ENCODE results near the gene NEUROD2. TPM values are rescaled to one million over a fixed set of nuclear protein-coding genes. Genes with fewer than 3 reads are reported as not detected.

The NEUROD2 gene
- total RNA-seq, 1 donor from 2014 or later, result not detected

DNA sequence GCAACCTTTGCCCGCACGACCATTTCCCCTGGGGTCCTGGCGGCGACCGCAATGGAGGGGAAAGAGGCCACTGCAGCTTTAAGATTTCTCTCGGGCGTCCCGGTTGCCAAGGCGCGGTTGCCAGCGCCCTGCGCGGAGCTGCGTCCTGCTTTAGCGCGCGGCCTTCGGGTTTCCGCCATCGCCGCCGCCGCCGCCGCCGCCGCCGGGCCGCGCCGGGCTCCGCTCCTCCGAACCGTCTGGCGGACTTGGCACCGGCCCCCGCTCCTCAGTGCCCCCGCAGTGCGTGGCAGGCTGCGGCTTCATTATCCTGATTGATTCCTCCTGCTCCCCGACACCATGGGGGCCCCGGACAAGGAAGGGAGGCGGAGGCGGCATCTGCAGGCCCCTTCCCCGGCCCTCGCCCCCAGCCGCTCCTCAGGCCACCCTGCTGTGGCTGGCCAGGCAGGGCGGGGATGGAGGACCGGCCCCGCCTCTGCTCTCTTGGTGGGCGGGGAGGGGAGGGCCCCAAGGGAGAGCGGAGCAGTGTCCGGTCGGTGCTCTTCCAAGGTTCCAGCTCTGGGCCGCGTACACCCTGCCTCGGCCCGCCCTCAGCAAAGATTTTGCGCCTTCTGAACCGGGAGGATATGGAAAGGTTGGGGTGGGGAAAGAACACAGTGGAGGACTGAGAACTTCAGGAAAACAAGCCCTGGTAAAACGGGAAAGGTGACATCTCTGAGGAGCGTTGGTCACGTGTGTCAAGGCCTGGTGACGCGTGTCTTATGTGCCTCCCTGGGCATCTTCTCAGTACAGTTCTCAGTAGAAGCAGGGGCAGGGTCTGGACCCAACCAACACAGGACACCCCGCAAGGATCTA is 34.0 kb downstream of the NEUROD2 start:
- Histone ChIP-seq H2AFZ (ENCODE audit: low read depth, low read length) (peak overlapping the region; percentile 78), H3K79me2 (ENCODE audit: insufficient read depth, low read length) (no peaks in the 10 kb centered on the region), H3K9me3 (ENCODE audit: insufficient read depth, low read depth, low read length) (no peaks in the 10 kb centered on the region), H3K9ac (ENCODE audit: low read length) (peak overlapping the region; percentile 60), H3K36me3 (ENCODE audit: insufficient read depth, low read length) (peaks cover 5% of the 10 kb centered on the region), H3K27ac (ENCODE audit: low read depth, low read length) (no peak overlapping the region), H3K4me1 (ENCODE audit: insufficient read depth, low read length) (peaks cover 4% of the 10 kb centered on the region), H3K4me3 (ENCODE audit: insufficient read depth, low read depth, low read length) (peak overlapping the region; percentile 49), H3K4me2 (ENCODE audit: low read length) (peak overlapping the region; percentile 84), H4K20me1 (ENCODE audit: insufficient read depth, low read length) (no peaks in the 10 kb centered on the region), H3K27me3 (ENCODE audit: insufficient read depth, low read length) (peaks cover 5% of the 10 kb centered on the region)
- peaks cover 9% of the 10 kb centered on the region for H3K9me3 Mint-ChIP-seq (ENCODE audit: unreplicated experiment)
- H3K4me1 Mint-ChIP-seq (ENCODE audit: low read depth, unreplicated experiment), result peaks cover 2% of the 10 kb centered on the region
- DNase-seq (ENCODE audit: low read depth), result peak; percentile 54
- peaks cover 23% of the 10 kb centered on the region for H3K36me3 Mint-ChIP-seq (ENCODE audit: low read depth, unreplicated experiment)
- H3K27ac Mint-ChIP-seq (ENCODE audit: unreplicated experiment), result peak overlapping the region; percentile 82
- H3K27me3 Mint-ChIP-seq (ENCODE audit: low read depth, unreplicated experiment), result peaks cover 23% of the 10 kb centered on the region
- H3K4me3 Mint-ChIP-seq (ENCODE audit: unreplicated experiment), result peak overlapping the region; percentile 87
- TF ChIP-seq, protein P1, sequence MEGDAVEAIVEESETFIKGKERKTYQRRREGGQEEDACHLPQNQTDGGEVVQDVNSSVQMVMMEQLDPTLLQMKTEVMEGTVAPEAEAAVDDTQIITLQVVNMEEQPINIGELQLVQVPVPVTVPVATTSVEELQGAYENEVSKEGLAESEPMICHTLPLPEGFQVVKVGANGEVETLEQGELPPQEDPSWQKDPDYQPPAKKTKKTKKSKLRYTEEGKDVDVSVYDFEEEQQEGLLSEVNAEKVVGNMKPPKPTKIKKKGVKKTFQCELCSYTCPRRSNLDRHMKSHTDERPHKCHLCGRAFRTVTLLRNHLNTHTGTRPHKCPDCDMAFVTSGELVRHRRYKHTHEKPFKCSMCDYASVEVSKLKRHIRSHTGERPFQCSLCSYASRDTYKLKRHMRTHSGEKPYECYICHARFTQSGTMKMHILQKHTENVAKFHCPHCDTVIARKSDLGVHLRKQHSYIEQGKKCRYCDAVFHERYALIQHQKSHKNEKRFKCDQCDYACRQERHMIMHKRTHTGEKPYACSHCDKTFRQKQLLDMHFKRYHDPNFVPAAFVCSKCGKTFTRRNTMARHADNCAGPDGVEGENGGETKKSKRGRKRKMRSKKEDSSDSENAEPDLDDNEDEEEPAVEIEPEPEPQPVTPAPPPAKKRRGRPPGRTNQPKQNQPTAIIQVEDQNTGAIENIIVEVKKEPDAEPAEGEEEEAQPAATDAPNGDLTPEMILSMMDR (IDR thresholded peaks at IDR 0.05; ENCODE audit: insufficient read depth, low read depth, low read length), result no peak
- TF ChIP-seq EZH2 (IDR thresholded peaks at IDR 0.05; ENCODE audit: insufficient read depth, low read length), result no peak
- FAIRE-seq, result no peak

DNA sequence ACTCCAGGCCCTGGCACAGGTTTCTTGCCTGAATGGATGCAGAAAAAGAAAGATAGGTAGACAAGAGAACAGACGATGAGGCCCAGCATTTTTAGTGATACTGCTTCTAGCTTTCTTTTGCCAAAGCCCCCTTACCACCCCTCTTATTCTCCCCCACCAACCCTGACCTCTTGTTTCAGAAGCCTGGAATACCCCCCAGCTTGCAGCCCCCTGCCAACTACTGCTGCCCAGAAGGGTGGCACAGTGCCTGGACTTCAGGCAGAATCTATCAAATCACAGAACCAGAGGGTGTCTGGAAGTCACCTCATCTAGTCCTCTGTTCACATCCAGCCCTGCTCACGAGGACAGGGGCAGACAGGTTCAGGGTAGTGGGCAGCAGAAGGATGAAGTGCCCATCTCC is 35.6 kb downstream of the NEUROD2 start:
- H3K9me3 ChIP-seq (ENCODE audit: insufficient read depth, low read depth, low read length), result no peaks in the 10 kb centered on the region
- no peaks in the 10 kb centered on the region for H3K79me2 ChIP-seq (ENCODE audit: insufficient read depth, low read length)
- peaks cover 4% of the 10 kb centered on the region for H3K4me1 ChIP-seq (ENCODE audit: insufficient read depth, low read length)
- H3K27ac Mint-ChIP-seq (ENCODE audit: unreplicated experiment), result no peak overlapping the region
- peaks cover 2% of the 10 kb centered on the region for H3K4me1 Mint-ChIP-seq (ENCODE audit: low read depth, unreplicated experiment)
- H3K9ac ChIP-seq (ENCODE audit: low read length), result no peak overlapping the region
- peaks cover 19% of the 10 kb centered on the region for H3K27me3 Mint-ChIP-seq (ENCODE audit: low read depth, unreplicated experiment)
- no peak overlapping the region for H3K4me2 ChIP-seq (ENCODE audit: low read length)
- H3K4me3 Mint-ChIP-seq (ENCODE audit: unreplicated experiment), result peak overlapping the region; percentile 9
- no peaks in the 10 kb centered on the region for H4K20me1 ChIP-seq (ENCODE audit: insufficient read depth, low read length)
- FAIRE-seq, result no peak
- H3K36me3 ChIP-seq (ENCODE audit: insufficient read depth, low read length), result peaks cover 5% of the 10 kb centered on the region
- DNase-seq (ENCODE audit: low read depth), result no peak
- H3K36me3 Mint-ChIP-seq (ENCODE audit: low read depth, unreplicated experiment), result peaks cover 35% of the 10 kb centered on the region
- no peak overlapping the region for H3K27ac ChIP-seq (ENCODE audit: low read depth, low read length)
- no peaks in the 10 kb centered on the region for H3K27me3 ChIP-seq (ENCODE audit: insufficient read depth, low read length)
- H3K9me3 Mint-ChIP-seq (ENCODE audit: unreplicated experiment), result peaks cover 9% of the 10 kb centered on the region
- H3K4me3 ChIP-seq (ENCODE audit: insufficient read depth, low read depth, low read length), result no peak overlapping the region
- no peak overlapping the region for H2AFZ ChIP-seq (ENCODE audit: low read depth, low read length)
- no peak for TF ChIP-seq EZH2 (IDR thresholded peaks at IDR 0.05; ENCODE audit: insufficient read depth, low read length)
- TF ChIP-seq, protein P1 (IDR thresholded peaks at IDR 0.05; ENCODE audit: insufficient read depth, low read depth, low read length), result no peak

DNA sequence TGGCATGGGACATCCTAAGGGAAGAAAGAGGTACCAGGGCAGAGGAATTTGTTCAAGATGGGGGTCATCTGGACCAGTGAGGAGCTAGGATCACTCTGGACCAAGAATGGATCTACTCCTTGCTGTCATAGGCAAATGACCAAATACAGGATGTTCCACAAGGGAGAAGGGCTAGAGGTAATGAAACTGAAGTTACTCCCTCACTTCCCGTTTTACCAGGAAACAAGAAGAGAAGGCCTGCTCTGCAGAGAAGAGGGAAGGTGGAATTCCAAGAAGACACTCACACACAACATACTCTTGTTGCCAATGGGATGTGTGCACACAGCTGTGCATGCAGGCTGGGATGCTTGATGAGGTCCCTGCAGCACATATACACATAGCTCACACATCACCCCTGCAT is 38.6 kb downstream of the NEUROD2 start:
- no peak overlapping the region for H3K9ac ChIP-seq (ENCODE audit: low read length)
- H3K36me3 ChIP-seq (ENCODE audit: insufficient read depth, low read length), result peaks cover 9% of the 10 kb centered on the region
- no peak overlapping the region for H2AFZ ChIP-seq (ENCODE audit: low read depth, low read length)
- no peak overlapping the region for H3K27ac ChIP-seq (ENCODE audit: low read depth, low read length)
- FAIRE-seq, result no peak
- peaks cover 9% of the 10 kb centered on the region for H3K9me3 Mint-ChIP-seq (ENCODE audit: unreplicated experiment)
- H3K27me3 Mint-ChIP-seq (ENCODE audit: low read depth, unreplicated experiment), result peaks cover 15% of the 10 kb centered on the region
- no peak overlapping the region for H3K4me2 ChIP-seq (ENCODE audit: low read length)
- H3K27ac Mint-ChIP-seq (ENCODE audit: unreplicated experiment), result no peak overlapping the region
- no peaks in the 10 kb centered on the region for H3K9me3 ChIP-seq (ENCODE audit: insufficient read depth, low read depth, low read length)
- H3K36me3 Mint-ChIP-seq (ENCODE audit: low read depth, unreplicated experiment), result peaks cover 51% of the 10 kb centered on the region
- H3K4me3 Mint-ChIP-seq (ENCODE audit: unreplicated experiment), result no peak overlapping the region
- H3K79me2 ChIP-seq (ENCODE audit: insufficient read depth, low read length), result no peaks in the 10 kb centered on the region
- peaks cover 4% of the 10 kb centered on the region for H3K4me1 ChIP-seq (ENCODE audit: insufficient read depth, low read length)
- H3K27me3 ChIP-seq (ENCODE audit: insufficient read depth, low read length), result no peaks in the 10 kb centered on the region
- no peaks in the 10 kb centered on the region for H4K20me1 ChIP-seq (ENCODE audit: insufficient read depth, low read length)
- DNase-seq (ENCODE audit: low read depth), result no peak
- no peak overlapping the region for H3K4me3 ChIP-seq (ENCODE audit: insufficient read depth, low read depth, low read length)
- no peak for TF ChIP-seq EZH2 (IDR thresholded peaks at IDR 0.05; ENCODE audit: insufficient read depth, low read length)
- TF ChIP-seq, protein P1 (IDR thresholded peaks at IDR 0.05; ENCODE audit: insufficient read depth, low read depth, low read length), result no peak
- H3K4me1 Mint-ChIP-seq (ENCODE audit: low read depth, unreplicated experiment), result peaks cover 2% of the 10 kb centered on the region

Measured in astrocyte (in vitro differentiated cells and primary cell).